Neural cell (in vitro differentiated cells): ENCODE results near the gene EPHA1. TPM values are rescaled to one million over a fixed set of nuclear protein-coding genes. Genes with fewer than 3 reads are reported as not detected.

Source experiments
- H2AFZ ChIP-seq: fragments of 200-600, 300-800 bp; sonication (generic), shearing (Covaris generic); 2 replicates; pipeline ENCODE4 v1.6.0; 2014; ENCODE audit warnings: low read depth, mild to moderate bottlenecking, antibody characterized with exemption, low read length, moderate library complexity
- H3F3A ChIP-seq: fragments of 200-600 bp; shearing (Covaris generic); 2 replicates; pipeline ENCODE4 v1.6.1; 2016; ENCODE audit warnings: mild to moderate bottlenecking, moderate library complexity, mixed read lengths, antibody characterized with exemption, low read length; ENCODE audit not compliant: insufficient read depth, poor library complexity, severe bottlenecking
- H3K27ac ChIP-seq: fragments of 200-600, 300-800 bp; sonication (generic), shearing (Covaris generic); 2 replicates; pipeline ENCODE4 v1.5.1; 2014; ENCODE audit warnings: mild to moderate bottlenecking, low read length, moderate library complexity
- H3K27me3 ChIP-seq: fragments of 300-800, 200-600 bp; sonication (generic), shearing (Covaris generic); 2 replicates; pipeline ENCODE4 v1.6.0; 2014; ENCODE audit warnings: mild to moderate bottlenecking, low read depth, low read length, moderate library complexity; ENCODE audit not compliant: insufficient read depth
- H3K36me3 ChIP-seq: fragments of 300-800, 200-600 bp; sonication (generic), shearing (Covaris generic); 2 replicates; pipeline ENCODE4 v1.5.1; 2014; ENCODE audit warnings: mild to moderate bottlenecking, antibody characterized with exemption, low read length, moderate library complexity; ENCODE audit not compliant: insufficient read depth
- H3K4me2 ChIP-seq: fragments of 300-800, 200-600 bp; sonication (generic), shearing (Covaris generic); 2 replicates; pipeline ENCODE4 v1.6.0; 2014; ENCODE audit warnings: mild to moderate bottlenecking, low read length
- H3K4me3 ChIP-seq: fragments of 300-800, 200-600 bp; sonication (generic), shearing (Covaris generic); 2 replicates; pipeline ENCODE4 v1.5.1; 2014; ENCODE audit warnings: mild to moderate bottlenecking, low read length, moderate library complexity
- H3K79me2 ChIP-seq: fragments of 200-600 bp; shearing (Covaris generic); replicated peaks from 2 replicates; pipeline ENCODE4 v1.6.0; 2014; ENCODE audit warnings: mild to moderate bottlenecking, low read length, moderate library complexity; ENCODE audit not compliant: insufficient read depth
- H3K9ac ChIP-seq: fragments of 300-800, 200-600 bp; sonication (generic), shearing (Covaris generic); 2 replicates; pipeline ENCODE4 v1.6.1; 2016; ENCODE audit warnings: mild to moderate bottlenecking, low read length, mixed read lengths
- H3K9me2 ChIP-seq: fragments of 200-600 bp; shearing (Covaris generic); 2 replicates; pipeline ENCODE4 v1.6.1; 2016; ENCODE audit warnings: mild to moderate bottlenecking, low read length, mixed read lengths; ENCODE audit not compliant: insufficient read depth
- H3K9me3 ChIP-seq: fragments of 200-600, 300-800 bp; sonication (generic), shearing (Covaris generic); 2 replicates; pipeline ENCODE4 v1.6.1; 2016; ENCODE audit warnings: mild to moderate bottlenecking, mixed run types, low read length, moderate library complexity, mixed read lengths
- H4K20me1 ChIP-seq: fragments of 200-600 bp; shearing (Covaris generic); 2 replicates; pipeline ENCODE4 v1.6.1; 2016; ENCODE audit warnings: mild to moderate bottlenecking, mixed run types; ENCODE audit not compliant: insufficient read depth
- POLR2AphosphoS5 ChIP-seq: IDR thresholded peaks from 2 replicates; pipeline ENCODE4 v1.6.1; 2012
- RAD21 ChIP-seq: fragments of 450-650 bp; conservative IDR thresholded peaks from 2 replicates; pipeline ENCODE4 v1.6.1; 2014; ENCODE audit warnings: antibody characterized with exemption, mild to moderate bottlenecking, moderate library complexity
- REST ChIP-seq: IDR thresholded peaks from 2 replicates; pipeline ENCODE4 v1.6.1; 2012; ENCODE audit warnings: borderline replicate concordance
- TAF1 ChIP-seq: IDR thresholded peaks from 2 replicates; pipeline ENCODE4 v1.6.1; 2012; ENCODE audit warnings: low read depth
- polyA plus RNA-seq: library from polyadenylated mRNA; depleted of rRNA; stranded (reverse); fragments of >200 nt; gene quantifications from 2 replicates; pipeline ENCODE4 v1.2.3, GENCODE V29; 2014

Gene EPHA1
- polyA plus RNA-seq, 1 donor from 2014 or later: not detected

GRCh38 chr7:143383642-143383957, 25.1 kb downstream of the EPHA1 start:
- Histone ChIP-seq H3K4me2 (no peak overlapping the region), H3K4me3 (no peak overlapping the region)

GRCh38 chr7:143382791-143383641, 25.6 kb downstream of the EPHA1 start:
- Histone ChIP-seq H3K79me2 (peaks cover 6% of the 10 kb centered on the region), H2AFZ (no peak overlapping the region), H3K36me3 (no peaks in the 10 kb centered on the region), H3K4me2 (no peak overlapping the region), H3K9me2 (no peaks in the 10 kb centered on the region), H3K9ac (no peak overlapping the region), H4K20me1 (no peaks in the 10 kb centered on the region), H3K27me3 (no peaks in the 10 kb centered on the region), H3K4me3 (peak overlapping the region; percentile 100), H3K9me3 (no peaks in the 10 kb centered on the region), H3F3A (no peaks in the 10 kb centered on the region), H3K27ac (no peak overlapping the region)
- TF ChIP-seq RAD21: no peak

More at GRCh38 chr7:143383642-143383957, 25.1 kb downstream of the EPHA1 start:
- Histone ChIP-seq H3K36me3 (no peaks in the 10 kb centered on the region), H3K27ac (no peak overlapping the region), H4K20me1 (no peaks in the 10 kb centered on the region), H3F3A (no peaks in the 10 kb centered on the region), H3K27me3 (no peaks in the 10 kb centered on the region), H3K9me3 (no peaks in the 10 kb centered on the region), H3K9ac (no peak overlapping the region), H3K9me2 (no peaks in the 10 kb centered on the region), H2AFZ (no peak overlapping the region), H3K79me2 (peaks cover 6% of the 10 kb centered on the region)
- TF ChIP-seq TAF1 (no peak), POLR2AphosphoS5 (no peak)

GRCh38 chr7:143382126-143382790, 26.4 kb downstream of the EPHA1 start:
- peak overlapping the region; percentile 56 for H2AFZ ChIP-seq
- H3K9ac ChIP-seq: peak overlapping the region; percentile 100
- H3K4me2 ChIP-seq: peak overlapping the region; percentile 86
- peaks cover 6% of the 10 kb centered on the region for H3K79me2 ChIP-seq
- no peaks in the 10 kb centered on the region for H3K9me2 ChIP-seq
- H3K9me3 ChIP-seq: no peaks in the 10 kb centered on the region
- H4K20me1 ChIP-seq: no peaks in the 10 kb centered on the region
- no peak for TF ChIP-seq REST
- H3F3A ChIP-seq: no peaks in the 10 kb centered on the region
- peak overlapping the region; percentile 51 for H3K27ac ChIP-seq
- H3K27me3 ChIP-seq: no peaks in the 10 kb centered on the region
- no peaks in the 10 kb centered on the region for H3K36me3 ChIP-seq
- peak overlapping the region; percentile 100 for H3K4me3 ChIP-seq
